ENCODE results near the gene ARHGEF38.

DNA sequence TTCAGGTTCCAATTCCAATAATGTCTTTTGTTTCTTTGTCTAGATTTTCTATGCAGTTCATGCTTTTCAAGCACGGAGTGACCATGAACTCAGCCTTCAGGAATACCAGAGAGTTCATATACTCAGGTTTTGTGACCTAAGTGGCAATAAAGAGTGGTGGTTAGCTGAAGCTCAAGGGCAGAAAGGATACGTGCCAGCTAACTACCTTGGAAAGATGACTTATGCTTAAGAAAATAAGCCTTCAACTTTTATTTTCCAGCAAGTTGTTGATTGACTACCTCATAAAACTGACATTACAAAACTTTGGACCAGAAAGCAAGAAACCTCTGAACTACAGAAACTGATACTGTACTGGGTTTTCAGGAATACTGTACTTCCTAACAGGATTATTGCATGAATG lies 125.3 kb downstream of the ARHGEF38 start:
- TF ChIP-seq ZNF335 (tag by site-specific recombination; conservative IDR thresholded peaks at IDR 0.05), result no peak
- TF ChIP-seq, protein P1, sequence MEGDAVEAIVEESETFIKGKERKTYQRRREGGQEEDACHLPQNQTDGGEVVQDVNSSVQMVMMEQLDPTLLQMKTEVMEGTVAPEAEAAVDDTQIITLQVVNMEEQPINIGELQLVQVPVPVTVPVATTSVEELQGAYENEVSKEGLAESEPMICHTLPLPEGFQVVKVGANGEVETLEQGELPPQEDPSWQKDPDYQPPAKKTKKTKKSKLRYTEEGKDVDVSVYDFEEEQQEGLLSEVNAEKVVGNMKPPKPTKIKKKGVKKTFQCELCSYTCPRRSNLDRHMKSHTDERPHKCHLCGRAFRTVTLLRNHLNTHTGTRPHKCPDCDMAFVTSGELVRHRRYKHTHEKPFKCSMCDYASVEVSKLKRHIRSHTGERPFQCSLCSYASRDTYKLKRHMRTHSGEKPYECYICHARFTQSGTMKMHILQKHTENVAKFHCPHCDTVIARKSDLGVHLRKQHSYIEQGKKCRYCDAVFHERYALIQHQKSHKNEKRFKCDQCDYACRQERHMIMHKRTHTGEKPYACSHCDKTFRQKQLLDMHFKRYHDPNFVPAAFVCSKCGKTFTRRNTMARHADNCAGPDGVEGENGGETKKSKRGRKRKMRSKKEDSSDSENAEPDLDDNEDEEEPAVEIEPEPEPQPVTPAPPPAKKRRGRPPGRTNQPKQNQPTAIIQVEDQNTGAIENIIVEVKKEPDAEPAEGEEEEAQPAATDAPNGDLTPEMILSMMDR (tag by site-specific recombination; IDR thresholded peaks at IDR 0.05), result no peak
- TF ChIP-seq, protein P2, sequence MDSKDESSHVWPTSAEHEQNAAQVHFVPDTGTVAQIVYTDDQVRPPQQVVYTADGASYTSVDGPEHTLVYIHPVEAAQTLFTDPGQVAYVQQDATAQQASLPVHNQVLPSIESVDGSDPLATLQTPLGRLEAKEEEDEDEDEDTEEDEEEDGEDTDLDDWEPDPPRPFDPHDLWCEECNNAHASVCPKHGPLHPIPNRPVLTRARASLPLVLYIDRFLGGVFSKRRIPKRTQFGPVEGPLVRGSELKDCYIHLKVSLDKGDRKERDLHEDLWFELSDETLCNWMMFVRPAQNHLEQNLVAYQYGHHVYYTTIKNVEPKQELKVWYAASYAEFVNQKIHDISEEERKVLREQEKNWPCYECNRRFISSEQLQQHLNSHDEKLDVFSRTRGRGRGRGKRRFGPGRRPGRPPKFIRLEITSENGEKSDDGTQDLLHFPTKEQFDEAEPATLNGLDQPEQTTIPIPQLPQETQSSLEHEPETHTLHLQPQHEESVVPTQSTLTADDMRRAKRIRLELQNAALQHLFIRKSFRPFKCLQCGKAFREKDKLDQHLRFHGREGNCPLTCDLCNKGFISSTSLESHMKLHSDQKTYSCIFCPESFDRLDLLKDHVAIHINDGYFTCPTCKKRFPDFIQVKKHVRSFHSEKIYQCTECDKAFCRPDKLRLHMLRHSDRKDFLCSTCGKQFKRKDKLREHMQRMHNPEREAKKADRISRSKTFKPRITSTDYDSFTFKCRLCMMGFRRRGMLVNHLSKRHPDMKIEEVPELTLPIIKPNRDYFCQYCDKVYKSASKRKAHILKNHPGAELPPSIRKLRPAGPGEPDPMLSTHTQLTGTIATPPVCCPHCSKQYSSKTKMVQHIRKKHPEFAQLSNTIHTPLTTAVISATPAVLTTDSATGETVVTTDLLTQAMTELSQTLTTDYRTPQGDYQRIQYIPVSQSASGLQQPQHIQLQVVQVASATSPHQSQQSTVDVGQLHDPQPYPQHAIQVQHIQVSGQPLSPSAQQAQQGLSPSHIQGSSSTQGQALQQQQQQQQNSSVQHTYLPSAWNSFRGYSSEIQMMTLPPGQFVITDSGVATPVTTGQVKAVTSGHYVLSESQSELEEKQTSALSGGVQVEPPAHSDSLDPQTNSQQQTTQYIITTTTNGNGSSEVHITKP (tag by site-specific recombination; IDR thresholded peaks at IDR 0.05), result no peak
- TF ChIP-seq ZNF600 (tag by site-specific recombination; IDR thresholded peaks at IDR 0.05), result no peak
- TF ChIP-seq, protein P3, sequence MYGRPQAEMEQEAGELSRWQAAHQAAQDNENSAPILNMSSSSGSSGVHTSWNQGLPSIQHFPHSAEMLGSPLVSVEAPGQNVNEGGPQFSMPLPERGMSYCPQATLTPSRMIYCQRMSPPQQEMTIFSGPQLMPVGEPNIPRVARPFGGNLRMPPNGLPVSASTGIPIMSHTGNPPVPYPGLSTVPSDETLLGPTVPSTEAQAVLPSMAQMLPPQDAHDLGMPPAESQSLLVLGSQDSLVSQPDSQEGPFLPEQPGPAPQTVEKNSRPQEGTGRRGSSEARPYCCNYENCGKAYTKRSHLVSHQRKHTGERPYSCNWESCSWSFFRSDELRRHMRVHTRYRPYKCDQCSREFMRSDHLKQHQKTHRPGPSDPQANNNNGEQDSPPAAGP (tag by site-specific recombination; IDR thresholded peaks at IDR 0.05), result no peak

All from HEK293 (cell line).